HG03558 (cell line): Measurements from ENCODE around the gene NUAK1.

Experiments
- ATAC-seq: cut with Tn5 transposase; IDR thresholded peaks from one replicate; pipeline ENCODE4 v1.9.1; 2021; ENCODE audit warnings: moderate number of reproducible peaks; ENCODE audit not compliant: unreplicated experiment; ENCODE audit errors: extremely low read depth

Gene NUAK1

DNA sequence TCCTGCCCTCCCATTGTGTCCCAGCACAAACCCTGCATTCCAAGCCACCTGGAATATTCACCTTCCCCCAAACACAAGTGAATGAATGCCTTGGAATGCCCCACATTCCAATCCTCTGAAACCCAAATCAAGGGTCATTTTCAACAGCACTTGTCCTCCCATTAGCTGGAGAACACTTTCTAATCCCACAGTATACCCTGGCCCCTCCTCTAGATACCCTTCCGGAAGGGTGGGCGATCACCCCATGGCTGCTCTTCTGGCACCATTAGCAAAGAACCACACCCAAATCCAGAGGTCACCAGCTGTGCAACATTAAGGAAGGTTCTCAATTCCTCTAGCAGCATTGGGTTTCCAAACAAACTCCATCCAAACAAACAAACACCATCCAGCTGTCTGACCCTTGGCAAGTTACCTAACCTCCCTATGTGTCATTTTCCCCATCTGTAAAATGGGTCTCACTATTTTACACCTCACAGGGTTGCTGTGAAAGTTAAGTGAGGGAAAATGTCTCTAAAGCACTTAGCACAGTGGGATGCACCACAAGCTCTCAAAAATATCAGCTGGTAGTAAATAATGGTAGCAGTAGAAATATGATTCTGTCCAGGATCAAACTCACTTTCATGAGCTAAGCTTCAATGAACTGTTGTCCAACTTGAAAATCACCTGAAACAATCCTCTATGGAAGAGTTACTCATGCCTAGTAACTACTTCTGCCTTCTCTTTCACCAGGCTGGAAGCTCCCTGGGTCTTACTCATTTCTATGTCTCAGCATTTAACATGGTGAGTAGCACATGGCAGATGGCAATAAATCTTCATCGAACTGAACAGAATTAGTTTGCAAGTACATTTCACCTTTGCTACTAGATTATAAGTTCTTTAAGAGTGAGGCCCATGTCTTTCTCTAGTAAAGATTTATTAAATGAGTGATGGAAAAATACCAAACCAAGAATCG, 5.3 kb downstream of the NUAK1 start:
- ATAC-seq = no peak

- no peak for ATAC-seq
Observed at GRCh38 chr12:106132175-106133135, 6.3 kb downstream of the NUAK1 start.

GRCh38 chr12:106131676-106132075, 7.1 kb downstream of the NUAK1 start:
- ATAC-seq = no peak

- ATAC-seq = no peak
Observed at GRCh38 chr12:106130474-106131113, 8.2 kb downstream of the NUAK1 start.

DNA sequence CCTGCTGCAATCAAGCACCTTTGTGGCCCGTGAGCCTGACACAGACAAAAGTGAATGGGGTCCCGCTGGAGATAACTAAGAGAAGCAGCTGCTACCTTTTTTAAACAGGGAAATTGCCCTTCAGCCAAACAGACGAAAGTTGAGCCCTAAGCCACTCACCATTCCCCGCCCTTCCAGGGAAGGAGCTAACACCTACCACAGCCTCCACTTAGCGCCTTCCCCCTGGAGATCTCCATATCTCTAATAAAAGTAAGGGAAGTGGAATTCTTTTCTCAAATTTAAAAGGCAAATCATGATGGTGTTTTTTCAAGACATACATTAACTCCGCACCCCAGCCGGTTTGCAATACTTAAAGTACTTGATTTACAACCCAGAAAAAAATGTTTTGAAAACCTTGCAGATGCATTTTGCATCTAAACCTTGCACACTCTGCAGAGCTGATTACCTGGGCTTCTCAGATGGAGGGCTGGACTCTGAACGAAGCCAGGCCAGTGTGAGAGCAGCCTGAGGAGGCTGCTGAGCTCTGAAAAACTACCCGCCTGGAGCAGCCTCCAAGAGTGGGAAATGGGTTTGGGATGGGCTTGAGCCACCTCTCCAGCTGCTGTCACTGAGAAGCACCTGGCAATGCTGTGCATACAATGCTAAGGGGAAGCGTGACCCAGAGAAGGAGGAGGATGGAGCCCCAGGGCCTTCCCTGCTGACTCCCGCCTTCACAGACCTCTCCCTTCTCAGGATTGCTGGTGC, 10.0 kb downstream of the NUAK1 start:
- no peak for ATAC-seq

GRCh38 chr12:106127338-106128126, 11.2 kb downstream of the NUAK1 start:
- ATAC-seq = no peak

- no peak for ATAC-seq
Observed at GRCh38 chr12:106126441-106127337, 12.1 kb downstream of the NUAK1 start.

- no peak for ATAC-seq
Observed at GRCh38 chr12:106125351-106126095, 13.2 kb downstream of the NUAK1 start.

DNA sequence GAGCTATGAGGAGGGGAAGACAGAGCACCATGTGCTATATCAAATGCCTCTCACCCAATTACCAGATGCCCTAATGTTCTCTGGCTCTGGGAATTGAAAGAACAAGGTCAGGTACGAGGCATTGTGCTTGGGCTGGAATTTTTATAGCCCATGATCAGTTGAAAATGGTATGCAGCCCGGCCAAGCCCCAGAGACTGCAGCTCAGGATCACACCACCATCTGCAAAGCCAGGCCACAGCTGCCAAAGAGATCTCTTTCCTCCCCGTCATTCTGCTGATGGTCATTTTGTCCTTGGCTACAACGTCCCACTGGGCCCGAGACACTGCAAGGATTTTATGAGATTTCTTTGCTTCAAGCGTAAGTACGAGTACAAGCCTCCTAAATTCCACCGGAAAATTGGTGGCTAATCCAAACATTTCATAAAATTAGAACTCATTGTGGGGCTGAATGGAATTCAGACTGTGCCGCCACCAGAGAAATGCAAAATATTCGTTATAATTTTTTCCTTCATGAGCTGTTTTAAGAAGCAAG, 15.1 kb downstream of the NUAK1 start:
- no peak for ATAC-seq

DNA sequence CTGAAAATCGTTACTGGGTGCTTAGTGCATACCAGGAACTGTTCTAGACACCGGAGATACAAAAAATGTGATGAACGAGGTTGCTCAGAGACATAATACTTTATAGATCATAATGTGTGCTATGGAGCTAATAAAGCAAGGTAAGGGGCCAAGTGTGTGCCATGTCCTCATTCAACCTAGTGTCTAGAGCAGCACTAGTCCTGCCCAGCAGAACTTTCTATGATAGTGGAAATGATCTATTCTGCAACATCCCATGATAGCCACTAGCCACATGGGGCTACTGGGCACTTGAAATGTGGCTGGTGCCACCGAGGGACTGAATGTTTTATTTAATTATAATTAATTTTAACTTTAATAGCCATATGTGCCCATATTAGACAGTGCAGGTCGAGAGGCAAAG, 15.6 kb downstream of the NUAK1 start:
- ATAC-seq = no peak

DNA sequence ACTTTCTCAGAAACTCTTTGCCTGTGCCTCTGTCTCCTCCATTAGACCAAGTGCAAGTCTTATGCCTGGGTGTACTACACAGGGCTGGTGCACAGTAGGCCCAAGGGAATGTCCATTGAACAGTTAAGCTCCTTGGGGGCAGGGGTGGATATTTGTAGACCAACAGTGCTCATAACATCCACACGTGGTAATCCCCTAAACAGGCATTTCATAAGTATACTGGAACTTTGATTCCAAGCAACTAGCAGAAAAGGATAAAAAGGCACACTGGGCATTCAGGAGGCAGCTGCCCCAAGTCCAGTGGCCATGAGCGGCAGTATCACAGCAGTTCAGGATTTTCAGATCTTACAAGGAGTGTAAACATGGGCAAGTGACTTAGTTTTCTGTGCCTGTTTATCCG, 16.8 kb downstream of the NUAK1 start:
- no peak for ATAC-seq

DNA sequence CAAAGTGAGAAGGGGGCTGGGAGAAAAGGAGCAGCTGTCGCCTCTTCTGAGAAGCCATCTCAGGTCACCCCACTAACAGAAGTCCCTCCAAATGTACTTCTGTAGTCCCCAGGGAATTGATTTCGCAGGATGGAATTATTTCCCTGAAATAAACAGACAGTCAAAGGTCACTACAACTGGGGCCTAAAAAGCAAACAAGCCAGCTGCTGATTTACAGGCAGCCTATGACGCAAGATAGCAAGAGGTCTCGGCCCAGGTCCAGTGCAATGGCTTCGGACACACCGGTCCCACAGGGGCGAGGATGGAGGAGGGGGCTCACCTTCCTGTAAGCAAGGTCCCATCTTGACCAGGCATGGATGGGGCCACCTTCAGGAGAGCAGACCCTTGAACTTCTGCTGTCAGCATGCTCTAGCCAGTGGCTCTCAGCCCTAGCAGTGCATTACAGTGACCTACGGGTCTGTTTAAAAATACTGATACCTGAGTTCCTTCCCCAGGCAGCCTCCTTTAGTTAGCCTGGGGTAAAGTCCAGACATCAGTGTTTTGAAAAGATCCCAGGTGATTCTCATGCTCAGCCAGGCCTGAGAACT, 18.1 kb downstream of the NUAK1 start:
- ATAC-seq = no peak

DNA sequence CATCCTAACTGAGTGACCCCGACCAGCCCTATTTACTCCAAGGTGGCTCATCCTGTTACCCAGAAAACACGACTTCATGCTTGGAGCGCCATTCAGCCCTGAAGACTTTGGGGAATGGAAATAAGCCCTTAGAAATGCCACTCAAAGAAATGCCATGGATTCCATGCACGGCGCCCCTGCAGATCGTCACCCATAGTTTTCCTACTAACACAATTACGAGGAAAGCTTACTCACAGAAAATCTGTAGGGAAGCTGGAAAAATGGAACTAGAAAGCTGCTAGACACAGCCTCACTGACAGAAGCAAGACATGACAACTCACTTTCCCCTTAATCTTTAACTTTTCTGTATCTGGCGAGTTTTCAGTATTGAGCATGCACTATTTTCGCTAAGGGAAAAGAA, 19.5 kb downstream of the NUAK1 start:
- ATAC-seq = no peak

DNA sequence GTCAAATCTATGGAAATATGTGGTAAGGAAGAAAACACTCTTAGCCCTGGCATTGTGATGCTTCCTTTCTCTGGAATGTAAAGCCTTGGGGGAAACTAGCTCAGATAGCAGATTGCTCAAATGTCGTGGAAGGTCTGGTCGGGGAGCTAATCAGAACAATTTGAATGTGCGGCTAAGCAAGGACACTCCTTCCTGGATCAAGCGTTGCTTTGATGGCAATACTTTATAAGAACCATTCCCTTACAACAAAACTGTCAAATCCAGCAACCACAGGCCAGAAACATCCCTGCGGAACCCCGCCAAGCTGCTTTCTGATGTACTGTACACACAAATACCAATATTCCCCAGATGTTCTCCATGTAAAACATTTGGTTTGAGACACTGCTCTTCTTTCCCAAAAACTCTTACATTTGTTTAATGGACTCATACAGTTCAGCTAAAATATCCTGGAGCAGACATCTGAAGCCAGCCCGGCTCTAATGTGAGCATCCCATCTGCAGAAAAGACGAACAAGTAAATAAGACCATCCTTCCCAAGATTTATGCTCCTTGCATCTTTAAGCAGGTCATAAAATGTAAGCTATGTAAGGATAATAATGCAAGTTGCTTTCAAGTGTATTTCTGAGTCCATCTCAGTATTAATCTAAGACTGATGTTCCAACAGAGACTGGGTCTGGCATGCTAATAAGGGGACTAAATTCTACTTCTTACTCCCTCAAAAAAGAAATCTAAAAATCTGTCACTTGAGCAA, 20.2 kb downstream of the NUAK1 start:
- no peak for ATAC-seq

- ATAC-seq = no peak
Observed at GRCh38 chr12:106115440-106115839, 23.3 kb downstream of the NUAK1 start.

DNA sequence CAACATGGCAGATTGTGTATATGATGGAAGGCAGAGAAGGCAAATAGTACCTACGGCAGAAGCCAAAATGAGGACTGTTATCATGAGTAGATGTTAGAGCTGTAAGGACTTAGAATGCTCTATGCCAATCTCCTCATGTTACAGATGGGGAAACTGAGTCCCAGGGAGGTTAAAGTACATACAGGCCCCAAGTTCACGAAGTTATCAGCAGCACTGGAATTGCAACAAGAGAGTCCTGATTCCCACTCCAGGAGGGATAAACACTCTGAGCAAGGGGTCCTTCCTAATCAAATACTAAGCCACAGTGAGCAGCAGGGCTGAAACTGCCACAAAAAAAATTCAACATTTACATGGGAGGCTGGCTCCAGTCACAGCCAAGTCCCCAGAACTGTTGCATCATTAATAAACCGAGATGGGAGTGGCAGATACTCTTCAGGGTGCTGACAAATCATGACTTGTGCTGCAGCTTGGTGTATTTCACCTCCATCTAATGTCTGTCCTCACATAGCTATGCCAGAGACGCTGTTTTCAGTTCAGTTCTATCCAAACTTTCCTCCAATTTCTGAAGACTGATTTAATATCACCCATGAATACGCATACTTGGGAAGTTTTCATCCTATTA, 24.2 kb downstream of the NUAK1 start:
- no peak for ATAC-seq
